T-cell (primary cell): ENCODE measurements around the gene STXBP5L. TPM values are rescaled to one million over a fixed set of nuclear protein-coding genes. Genes with fewer than 3 reads are reported as not detected.
A peak's percentile ranks its signal among the peaks of the same experiment; 100 is the strongest.

ENCODE experiments used
- ATAC-seq, 4 experiments: fragments of 200-7000 bp in 3 of 4; fragments of 150-1000 bp in 1 of 4; cut with Tn5 transposase; replicated peaks in 1 of 4; 1 replicate in 3 of 4; 2 replicates in 1 of 4; pipeline ENCODE4 v1.10.0; 2021; ENCODE audit warnings: moderate library complexity in 3 of 4, mild to moderate bottlenecking in 2 of 4, moderate number of reproducible peaks in 1 of 4
- CTCF ChIA-PET, 2 donors: fragments of 300-600 bp; sonication (Branson Sonifier 250); formaldehyde crosslinking; loops; one replicate each; lab custom pipeline; 2022; ENCODE audit warnings: antibody characterized with exemption in 2 of 2; lab: Charles Lee
- POLR2A ChIA-PET, 2 donors: fragments of 300-600 bp; sonication (Branson Sonifier 250); formaldehyde crosslinking; loops; one replicate each; lab custom pipeline; 2022; ENCODE audit warnings: antibody characterized with exemption in 2 of 2; lab: Charles Lee
- DNase-seq, 35 experiments: peaks; one replicate each; pipeline versions ENCODE4 v3.0.0 to v3.0.0-alpha.2; 2013 to 2023
- H3K27ac ChIP-seq: one replicate; pipeline ENCODE4 v1.5.1; 2013; ENCODE audit warnings: low read length
- H3K27me3 ChIP-seq, 2 experiments: replicated peaks in 1 of 2; 1 replicate in 1 of 2; 2 replicates in 1 of 2; pipeline versions ENCODE4 v1.6.1 to v1.7.0; 2013; ENCODE audit warnings: low read length in 1 of 2, mixed read lengths in 1 of 2; ENCODE audit not compliant: control insufficient read depth in 2 of 2, insufficient read depth in 2 of 2; ENCODE audit errors: extremely low read depth in 1 of 2
- H3K36me3 ChIP-seq, 2 donors: 1 replicate in 1 of 2; 2 replicates in 1 of 2; pipeline versions ENCODE4 v1.6.1 to v1.7.0; 2013; ENCODE audit warnings: low read length in 1 of 2; ENCODE audit not compliant: control insufficient read depth in 2 of 2, insufficient read depth in 1 of 2; ENCODE audit errors: extremely low read depth in 1 of 2
- H3K4me1 ChIP-seq, 2 experiments: 1 replicate in 1 of 2; 2 replicates in 1 of 2; pipeline versions ENCODE4 v1.6.1 to v1.7.0; 2013; ENCODE audit warnings: low read length in 2 of 2, mixed read lengths in 1 of 2; ENCODE audit not compliant: insufficient read depth in 2 of 2, control insufficient read depth in 1 of 2; ENCODE audit errors: extremely low read depth in 1 of 2
- H3K4me3 ChIP-seq, 2 donors: 1 replicate in 1 of 2; 2 replicates in 1 of 2; pipeline versions ENCODE4 v1.5.1 to v1.7.0; 2013; ENCODE audit warnings: mild to moderate bottlenecking in 2 of 2, low read length in 1 of 2, moderate library complexity in 1 of 2; ENCODE audit not compliant: control insufficient read depth in 1 of 2; ENCODE audit errors: extremely low read depth in 1 of 2
- H3K9me3 ChIP-seq: 2 replicates; pipeline ENCODE4 v1.7.0; 2013
- H3K27ac Mint-ChIP-seq, 2 donors: one replicate each; pipeline ENCODE4 v1.8.0; 2020 to 2021; ENCODE audit warnings: mild to moderate bottlenecking in 2 of 2, mixed read lengths in 2 of 2
- H3K27me3 Mint-ChIP-seq, 2 donors: one replicate each; pipeline ENCODE4 v1.8.0; 2021 to 2022; ENCODE audit warnings: mixed read lengths in 2 of 2
- H3K36me3 Mint-ChIP-seq: one replicate; pipeline ENCODE4 v1.8.0; 2021; ENCODE audit warnings: mixed read lengths
- H3K4me1 Mint-ChIP-seq, 3 donors: one replicate each; pipeline ENCODE4 v1.8.0; 2020 to 2022; ENCODE audit warnings: mixed read lengths in 3 of 3, mild to moderate bottlenecking in 1 of 3
- H3K4me3 Mint-ChIP-seq, 3 donors: one replicate each; pipeline ENCODE4 v1.8.0; 2020 to 2022; ENCODE audit warnings: mild to moderate bottlenecking in 3 of 3, mixed read lengths in 3 of 3, moderate library complexity in 3 of 3
- H3K9me3 Mint-ChIP-seq, 3 donors: one replicate each; pipeline ENCODE4 v1.8.0; 2020 to 2022; ENCODE audit warnings: mixed read lengths in 3 of 3
- WGBS: methylation state at CpG from one replicate; pipeline ENCODE4 v1.1.5; 2013; ENCODE audit warnings: missing lambda C conversion rate; ENCODE audit not compliant: insufficient coverage; 5-methylcytosine and 5-hydroxymethylcytosine counted together
- total RNA-seq, 35 experiments: library from RNA in 6 of 35; stranded (reverse) in 6 of 35; fragments of 120-200 nt in 1 of 35; gene quantifications; one replicate each; pipeline versions ENCODE4 v1.2.1 to v1.2.4 and lab custom pipeline; 2013 to 2026

The STXBP5L gene
- total RNA-seq, 5 donors from 2014 or later (not counting 1 experiment from before 2014, with no cell fraction given): not detected

- no peaks in the 10 kb centered on the region for H3K4me1 ChIP-seq
- H3K4me3 Mint-ChIP-seq: no peak overlapping the region
- no peak for ATAC-seq
- no peaks in the 10 kb centered on the region for H3K36me3 Mint-ChIP-seq
- no peaks in the 10 kb centered on the region for H3K27me3 ChIP-seq
- no peaks in the 10 kb centered on the region for H3K36me3 ChIP-seq
- ChIA-PET POLR2A (no interaction called here), CTCF (no interaction called here)
- no peak overlapping the region for H3K27ac ChIP-seq
- H3K27me3 Mint-ChIP-seq: peaks cover 0 to 7% of the 10 kb centered on the region in 2 donors
- no peaks in the 10 kb centered on the region for H3K9me3 Mint-ChIP-seq
- no peaks in the 10 kb centered on the region for H3K4me1 Mint-ChIP-seq
- no CpG with 5 or more reads among the region's 1 CpG for WGBS
- no peak overlapping the region for H3K27ac Mint-ChIP-seq
- no peak for DNase-seq
- no peak overlapping the region for H3K4me3 ChIP-seq
- no peaks in the 10 kb centered on the region for H3K9me3 ChIP-seq
These were observed 497.6 kb downstream of the STXBP5L start for GRCh38 chr3:121405631-121406030.

- Mint-ChIP-seq H3K27ac (no peak overlapping the region), H3K4me3 (no peak overlapping the region), H3K36me3 (no peaks in the 10 kb centered on the region), H3K27me3 (peaks cover 0 to 5% of the 10 kb centered on the region in 2 donors), H3K9me3 (no peaks in the 10 kb centered on the region), H3K4me1 (no peaks in the 10 kb centered on the region)
- ChIA-PET CTCF (no interaction called here), POLR2A (no interaction called here)
- Histone ChIP-seq H3K36me3 (no peaks in the 10 kb centered on the region), H3K27me3 (no peaks in the 10 kb centered on the region), H3K27ac (no peak overlapping the region), H3K9me3 (no peaks in the 10 kb centered on the region), H3K4me3 (no peak overlapping the region), H3K4me1 (no peaks in the 10 kb centered on the region)
- no CpG with 5 or more reads among the region's 1 CpG for WGBS
- no peak for ATAC-seq
- DNase-seq: no peak
These were observed 503.5 kb downstream of the STXBP5L start for GRCh38 chr3:121411523-121411922.

- Histone ChIP-seq H3K27ac (no peak overlapping the region), H3K4me3 (no peak overlapping the region), H3K4me1 (no peaks in the 10 kb centered on the region), H3K9me3 (no peaks in the 10 kb centered on the region), H3K36me3 (no peaks in the 10 kb centered on the region), H3K27me3 (no peaks in the 10 kb centered on the region)
- CTCF ChIA-PET: no interaction called here
- no peaks in the 10 kb centered on the region for H3K36me3 Mint-ChIP-seq
- POLR2A ChIA-PET: no interaction called here
- H3K9me3 Mint-ChIP-seq: no peaks in the 10 kb centered on the region
- H3K4me3 Mint-ChIP-seq: no peak overlapping the region
- peaks cover 0 to 3% of the 10 kb centered on the region in 2 donors for H3K27me3 Mint-ChIP-seq
- no peak overlapping the region for H3K27ac Mint-ChIP-seq
- no peak for ATAC-seq
- no peaks in the 10 kb centered on the region for H3K4me1 Mint-ChIP-seq
- 100% methylated on average over 1 of the region's 2 CpGs for WGBS
- no peak for DNase-seq
These were observed 506.9 kb downstream of the STXBP5L start for GRCh38 chr3:121414924-121415323.

- DNase-seq (no peak), ATAC-seq (no peak)
- H3K36me3 ChIP-seq: no peaks in the 10 kb centered on the region
- Mint-ChIP-seq H3K4me3 (no peak overlapping the region), H3K27ac (no peak overlapping the region), H3K9me3 (no peaks in the 10 kb centered on the region), H3K36me3 (no peaks in the 10 kb centered on the region), H3K4me1 (no peaks in the 10 kb centered on the region), H3K27me3 (peaks cover 0 to 3% of the 10 kb centered on the region in 2 donors)
- no peaks in the 10 kb centered on the region for H3K9me3 ChIP-seq
- H3K27ac ChIP-seq: no peak overlapping the region
- WGBS: 100% methylated on average over 4 of the region's 6 CpGs
- H3K4me3 ChIP-seq: no peak overlapping the region
- no peaks in the 10 kb centered on the region for H3K4me1 ChIP-seq
- POLR2A ChIA-PET: no interaction called here
- CTCF ChIA-PET: interaction anchor here in 1 of 2 donors (0.6 kb wide), 2 partner anchors 13 to 20 kb away, joined by 3 read pairs; no protein-coding TSS in a partner anchor
- H3K27me3 ChIP-seq: no peaks in the 10 kb centered on the region
These were observed 510.2 kb downstream of the STXBP5L start for GRCh38 chr3:121418182-121418581.

GRCh38 chr3:121424549-121424948 lies 516.5 kb downstream of the STXBP5L start:
- no peak for ATAC-seq
- no peak overlapping the region for H3K27ac Mint-ChIP-seq
- H3K9me3 Mint-ChIP-seq: no peaks in the 10 kb centered on the region
- H3K4me3 ChIP-seq: no peak overlapping the region
- no peak overlapping the region for H3K27ac ChIP-seq
- no peaks in the 10 kb centered on the region for H3K36me3 Mint-ChIP-seq
- DNase-seq: no peak
- no peaks in the 10 kb centered on the region for H3K9me3 ChIP-seq
- H3K4me1 Mint-ChIP-seq: no peaks in the 10 kb centered on the region
- no peak overlapping the region for H3K4me3 Mint-ChIP-seq
- no peaks in the 10 kb centered on the region for H3K4me1 ChIP-seq
- no peaks in the 10 kb centered on the region for H3K36me3 ChIP-seq
- POLR2A ChIA-PET: no interaction called here
- CTCF ChIA-PET: no interaction called here
- H3K27me3 ChIP-seq: no peaks in the 10 kb centered on the region
- H3K27me3 Mint-ChIP-seq: no peaks in the 10 kb centered on the region

- DNase-seq: no peak
- Histone ChIP-seq H3K27ac (no peak overlapping the region), H3K27me3 (no peaks in the 10 kb centered on the region), H3K9me3 (no peaks in the 10 kb centered on the region), H3K36me3 (no peaks in the 10 kb centered on the region), H3K4me3 (no peak overlapping the region), H3K4me1 (peaks cover 0 to 7% of the 10 kb centered on the region in 2 experiments)
- Mint-ChIP-seq H3K36me3 (no peaks in the 10 kb centered on the region), H3K9me3 (no peaks in the 10 kb centered on the region), H3K4me1 (peaks cover 12 to 18% (median 13%) of the 10 kb centered on the region in 3 donors), H3K27me3 (no peaks in the 10 kb centered on the region), H3K27ac (peak overlapping the region in 1 of 2 donors; percentile 3), H3K4me3 (no peak overlapping the region)
- ATAC-seq: no peak
- ChIA-PET POLR2A (no interaction called here), CTCF (interaction anchor here in 1 of 2 donors (0.6 kb wide), 1 partner anchor 12 kb away, joined by 3 read pairs; no protein-coding TSS in a partner anchor)
These were observed 522.7 kb downstream of the STXBP5L start for GRCh38 chr3:121430664-121431215.
